ENCODE measurements around the gene FLYWCH2. TPM values are rescaled to one million over a fixed set of nuclear protein-coding genes. Genes with fewer than 3 reads are reported as not detected.
A peak's percentile ranks its signal among the peaks of the same experiment; 100 is the strongest.

FLYWCH2 gene
- total and polyA plus RNA-seq, 9 of the 15 experiments (the other 6 are each of a cell fraction or from before 2014, with no cell fraction given) = 0.70 to 55.5 (median 7.6) TPM

DNA sequence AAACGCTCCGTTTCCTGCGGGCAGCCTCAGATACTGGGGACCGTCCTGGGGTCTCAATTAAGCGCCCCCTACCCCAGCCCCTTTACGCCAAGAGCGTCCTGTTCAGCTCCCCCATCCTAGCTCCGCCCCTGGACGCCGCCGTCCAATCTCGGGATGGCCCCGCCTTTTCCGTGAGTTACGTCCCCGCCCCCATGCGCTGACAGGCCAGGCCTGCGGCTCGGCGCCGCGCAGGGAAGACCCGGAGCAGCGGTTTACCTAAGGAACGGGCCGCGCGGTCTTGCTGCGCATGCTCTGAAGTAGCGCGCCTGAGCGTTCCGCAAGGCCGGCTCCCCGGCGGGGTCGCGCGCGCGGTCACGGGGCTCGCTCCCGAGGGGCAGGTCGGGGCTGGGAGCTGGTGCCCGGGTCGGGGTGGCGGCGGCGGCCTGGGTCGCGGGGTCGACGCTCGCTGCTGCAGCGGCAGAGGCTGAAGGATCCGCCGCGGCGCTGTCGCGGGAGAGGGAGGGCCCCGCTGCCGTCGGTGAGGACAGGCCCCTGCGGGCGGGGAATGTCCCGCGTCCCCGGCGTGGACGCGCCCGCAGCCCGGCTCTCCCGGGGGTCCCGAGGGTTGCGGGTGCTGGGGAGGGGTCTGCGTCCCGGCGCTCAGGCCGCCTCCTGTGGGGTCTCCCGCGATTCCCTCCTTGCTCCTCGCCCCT lies 28.8 kb downstream of the FLYWCH2 start, which contains the start of gene FLYWCH1 (continued):
- TF ChIP-seq, protein P1, sequence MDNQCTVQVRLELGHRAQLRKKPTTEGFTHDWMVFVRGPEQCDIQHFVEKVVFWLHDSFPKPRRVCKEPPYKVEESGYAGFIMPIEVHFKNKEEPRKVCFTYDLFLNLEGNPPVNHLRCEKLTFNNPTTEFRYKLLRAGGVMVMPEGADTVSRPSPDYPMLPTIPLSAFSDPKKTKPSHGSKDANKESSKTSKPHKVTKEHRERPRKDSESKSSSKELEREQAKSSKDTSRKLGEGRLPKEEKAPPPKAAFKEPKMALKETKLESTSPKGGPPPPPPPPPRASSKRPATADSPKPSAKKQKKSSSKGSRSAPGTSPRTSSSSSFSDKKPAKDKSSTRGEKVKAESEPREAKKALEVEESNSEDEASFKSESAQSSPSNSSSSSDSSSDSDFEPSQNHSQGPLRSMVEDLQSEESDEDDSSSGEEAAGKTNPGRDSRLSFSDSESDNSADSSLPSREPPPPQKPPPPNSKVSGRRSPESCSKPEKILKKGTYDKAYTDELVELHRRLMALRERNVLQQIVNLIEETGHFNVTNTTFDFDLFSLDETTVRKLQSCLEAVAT (IDR thresholded peaks at IDR 0.05) = no peak
- TF ChIP-seq ZSCAN29 (IDR thresholded peaks at IDR 0.05) (no peak), PTTG1 (tag; IDR thresholded peaks at IDR 0.05; ENCODE audit: low read depth) (no peak), ESRRA (IDR thresholded peaks at IDR 0.05; ENCODE audit: borderline replicate concordance, low read depth) (peak; percentile 93), FUS (optimal IDR thresholded peaks at IDR 0.05; ENCODE audit: low read depth, low read length) (peak; percentile 92), EHMT2 (IDR thresholded peaks at IDR 0.05) (no peak), SRF (CRISPR knock-in tag; IDR thresholded peaks at IDR 0.05) (peak in 1 of 2 experiments; percentile 81; a peak in 1 of 4 replicates), ZNF146 (CRISPR knock-in tag; IDR thresholded peaks at IDR 0.05; ENCODE audit: unreplicated experiment) (no peak), ZBTB5 (IDR thresholded peaks at IDR 0.05) (no peak), NCOA1 (IDR thresholded peaks at IDR 0.05; ENCODE audit: low read depth) (no peak), ZNF41 (CRISPR knock-in tag; conservative IDR thresholded peaks at IDR 0.05) (no peak), SIN3B (IDR thresholded peaks at IDR 0.05; ENCODE audit: low read depth) (peak; percentile 66; the same call in 1 of the 2 replicates), SMARCC2 (IDR thresholded peaks at IDR 0.05; ENCODE audit: low read depth) (no peak), ZNF445 (CRISPR knock-in tag; IDR thresholded peaks at IDR 0.05; ENCODE audit: low read depth) (no peak), RBM25 (IDR thresholded peaks at IDR 0.05; ENCODE audit: low read depth, low read length, severe bottlenecking) (peak; percentile 24), MAZ (CRISPR knock-in tag; conservative IDR thresholded peaks at IDR 0.05 in 1 of 2, IDR thresholded peaks at IDR 0.05 in 1 of 2) (peak; percentile 79 to 94), PPARD (CRISPR knock-in tag; IDR thresholded peaks at IDR 0.05) (no peak)
- TF ChIP-seq, protein P2, sequence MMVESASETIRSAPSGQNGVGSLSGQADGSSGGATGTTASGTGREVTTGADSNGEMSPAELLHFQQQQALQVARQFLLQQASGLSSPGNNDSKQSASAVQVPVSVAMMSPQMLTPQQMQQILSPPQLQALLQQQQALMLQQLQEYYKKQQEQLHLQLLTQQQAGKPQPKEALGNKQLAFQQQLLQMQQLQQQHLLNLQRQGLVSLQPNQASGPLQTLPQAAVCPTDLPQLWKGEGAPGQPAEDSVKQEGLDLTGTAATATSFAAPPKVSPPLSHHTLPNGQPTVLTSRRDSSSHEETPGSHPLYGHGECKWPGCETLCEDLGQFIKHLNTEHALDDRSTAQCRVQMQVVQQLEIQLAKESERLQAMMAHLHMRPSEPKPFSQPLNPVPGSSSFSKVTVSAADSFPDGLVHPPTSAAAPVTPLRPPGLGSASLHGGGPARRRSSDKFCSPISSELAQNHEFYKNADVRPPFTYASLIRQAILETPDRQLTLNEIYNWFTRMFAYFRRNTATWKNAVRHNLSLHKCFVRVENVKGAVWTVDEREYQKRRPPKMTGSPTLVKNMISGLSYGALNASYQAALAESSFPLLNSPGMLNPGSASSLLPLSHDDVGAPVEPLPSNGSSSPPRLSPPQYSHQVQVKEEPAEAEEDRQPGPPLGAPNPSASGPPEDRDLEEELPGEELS (CRISPR knock-in tag; IDR thresholded peaks at IDR 0.05; ENCODE audit: borderline replicate concordance) = no peak
- TF ChIP-seq, protein P3, sequence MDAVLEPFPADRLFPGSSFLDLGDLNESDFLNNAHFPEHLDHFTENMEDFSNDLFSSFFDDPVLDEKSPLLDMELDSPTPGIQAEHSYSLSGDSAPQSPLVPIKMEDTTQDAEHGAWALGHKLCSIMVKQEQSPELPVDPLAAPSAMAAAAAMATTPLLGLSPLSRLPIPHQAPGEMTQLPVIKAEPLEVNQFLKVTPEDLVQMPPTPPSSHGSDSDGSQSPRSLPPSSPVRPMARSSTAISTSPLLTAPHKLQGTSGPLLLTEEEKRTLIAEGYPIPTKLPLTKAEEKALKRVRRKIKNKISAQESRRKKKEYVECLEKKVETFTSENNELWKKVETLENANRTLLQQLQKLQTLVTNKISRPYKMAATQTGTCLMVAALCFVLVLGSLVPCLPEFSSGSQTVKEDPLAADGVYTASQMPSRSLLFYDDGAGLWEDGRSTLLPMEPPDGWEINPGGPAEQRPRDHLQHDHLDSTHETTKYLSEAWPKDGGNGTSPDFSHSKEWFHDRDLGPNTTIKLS (IDR thresholded peaks at IDR 0.05; ENCODE audit: borderline replicate concordance, low read depth) = no peak
- TF ChIP-seq, protein P4, sequence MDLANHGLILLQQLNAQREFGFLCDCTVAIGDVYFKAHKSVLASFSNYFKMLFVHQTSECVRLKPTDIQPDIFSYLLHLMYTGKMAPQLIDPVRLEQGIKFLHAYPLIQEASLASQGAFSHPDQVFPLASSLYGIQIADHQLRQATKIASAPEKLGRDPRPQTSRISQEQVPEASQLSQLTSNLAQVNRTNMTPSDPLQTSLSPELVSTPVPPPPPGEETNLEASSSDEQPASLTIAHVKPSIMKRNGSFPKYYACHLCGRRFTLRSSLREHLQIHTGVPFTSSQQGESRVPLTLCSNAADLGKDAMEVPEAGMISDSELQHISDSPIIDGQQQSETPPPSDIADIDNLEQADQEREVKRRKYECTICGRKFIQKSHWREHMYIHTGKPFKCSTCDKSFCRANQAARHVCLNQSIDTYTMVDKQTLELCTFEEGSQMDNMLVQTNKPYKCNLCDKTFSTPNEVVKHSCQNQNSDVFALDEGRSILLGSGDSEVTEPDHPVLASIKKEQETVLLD (IDR thresholded peaks at IDR 0.05) = peak; percentile 85; the same call in 1 of the 2 replicates
